Measurements from ENCODE around the gene CA5A.
A peak's percentile ranks its signal among the peaks of the same experiment; 100 is the strongest.

Gene CA5A

DNA sequence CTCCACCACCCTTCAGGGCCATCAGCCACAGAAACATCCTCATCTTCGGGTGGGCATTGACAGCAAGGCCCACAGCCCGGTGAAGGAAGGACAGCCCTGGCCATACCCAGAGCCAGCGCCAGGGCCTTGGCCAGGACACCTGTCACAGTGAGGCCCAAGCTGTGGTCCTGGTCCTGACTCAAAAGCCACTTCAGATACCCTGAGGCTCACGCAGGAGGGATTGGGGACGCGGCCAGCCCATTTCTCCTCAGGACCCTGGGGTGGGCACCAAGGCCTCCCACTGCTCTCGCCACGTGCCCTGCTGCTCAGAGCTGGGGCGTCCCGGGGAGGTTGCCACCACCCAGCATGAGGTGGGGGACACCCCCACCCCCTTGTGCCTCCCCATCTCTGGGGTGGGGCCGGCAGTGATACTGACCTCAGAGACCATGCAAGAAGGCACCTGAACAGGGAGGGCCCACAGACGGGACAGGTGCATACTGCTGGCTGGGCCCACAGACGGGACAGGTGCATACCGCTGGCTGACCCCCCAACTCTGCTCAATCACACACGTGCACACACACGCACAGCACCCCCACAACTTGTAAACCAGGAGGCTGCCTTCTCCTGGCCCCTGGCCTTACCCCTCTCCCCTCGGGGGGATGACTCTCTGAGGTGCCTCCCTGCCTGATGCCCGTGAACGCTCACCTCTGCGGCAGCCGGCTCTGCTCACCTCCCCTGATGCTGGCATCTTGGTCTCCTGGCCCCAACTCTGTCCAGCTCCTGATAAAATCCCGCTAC, 81.2 kb downstream of the CA5A start:
- Histone ChIP-seq H3K4me3 (ENCODE audit: low read length) (no peak overlapping the region), H3K9ac (ENCODE audit: low read depth, low read length) (no peak overlapping the region), H3K36me3 (ENCODE audit: insufficient read depth, low read depth, low read length) (peaks cover 30% of the 10 kb centered on the region), H3K27me3 (ENCODE audit: insufficient read depth, low read length) (no peaks in the 10 kb centered on the region), H3K9me3 (ENCODE audit: insufficient read depth, low read depth, low read length) (no peaks in the 10 kb centered on the region), H3K27ac (ENCODE audit: low read length) (no peak overlapping the region), H3K4me1 (ENCODE audit: insufficient read depth, low read length) (peaks cover 18% of the 10 kb centered on the region)

DNA sequence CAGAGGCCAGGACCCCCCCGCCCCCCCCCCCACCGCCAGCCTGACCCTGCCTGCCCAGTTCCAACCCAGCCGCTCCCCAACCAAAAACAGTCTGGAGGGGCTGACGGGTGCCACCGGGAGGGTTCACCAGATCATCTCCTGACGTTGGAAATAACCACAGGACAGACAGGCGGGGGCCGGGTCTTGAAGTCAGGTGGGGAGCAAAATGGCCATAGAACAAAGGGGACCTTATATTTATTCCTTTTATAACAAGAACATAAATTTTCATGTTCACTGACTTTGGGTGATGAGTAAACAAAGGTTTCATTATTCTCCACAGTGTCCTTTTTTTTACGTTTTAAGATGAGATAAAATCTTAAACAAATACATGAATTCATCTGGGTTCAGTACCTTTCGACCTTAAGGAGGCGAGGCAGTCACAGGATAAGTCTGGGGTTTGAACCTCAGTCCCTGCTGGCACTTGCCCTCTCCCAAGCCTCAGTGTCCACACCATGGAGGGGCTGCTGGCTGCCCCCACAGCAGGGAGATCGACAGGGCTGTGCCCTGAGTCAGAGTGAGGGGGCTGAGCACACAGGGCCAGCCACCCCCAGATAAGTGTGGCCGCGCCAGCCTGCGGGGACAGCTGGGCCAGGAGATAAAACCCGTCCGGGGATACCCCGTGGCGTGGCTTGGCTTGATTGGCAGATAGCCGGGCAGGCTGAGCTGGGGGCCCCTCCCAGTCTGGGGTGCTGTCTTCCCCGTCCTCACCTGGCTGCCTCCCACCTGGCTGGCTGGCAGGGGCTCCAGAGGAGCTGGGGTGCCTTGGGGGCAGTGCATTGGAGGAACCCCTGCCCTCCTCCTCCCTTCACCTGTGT, 82.0 kb downstream of the CA5A start:
- no peak overlapping the region for H3K4me3 ChIP-seq (ENCODE audit: low read length)
- no peaks in the 10 kb centered on the region for H3K27me3 ChIP-seq (ENCODE audit: insufficient read depth, low read length)
- H3K27ac ChIP-seq (ENCODE audit: low read length) = no peak overlapping the region
- no peak overlapping the region for H3K9ac ChIP-seq (ENCODE audit: low read depth, low read length)
- peaks cover 38% of the 10 kb centered on the region for H3K36me3 ChIP-seq (ENCODE audit: insufficient read depth, low read depth, low read length)
- H3K9me3 ChIP-seq (ENCODE audit: insufficient read depth, low read depth, low read length) = no peaks in the 10 kb centered on the region
- H3K4me1 ChIP-seq (ENCODE audit: insufficient read depth, low read length) = peaks cover 18% of the 10 kb centered on the region

DNA sequence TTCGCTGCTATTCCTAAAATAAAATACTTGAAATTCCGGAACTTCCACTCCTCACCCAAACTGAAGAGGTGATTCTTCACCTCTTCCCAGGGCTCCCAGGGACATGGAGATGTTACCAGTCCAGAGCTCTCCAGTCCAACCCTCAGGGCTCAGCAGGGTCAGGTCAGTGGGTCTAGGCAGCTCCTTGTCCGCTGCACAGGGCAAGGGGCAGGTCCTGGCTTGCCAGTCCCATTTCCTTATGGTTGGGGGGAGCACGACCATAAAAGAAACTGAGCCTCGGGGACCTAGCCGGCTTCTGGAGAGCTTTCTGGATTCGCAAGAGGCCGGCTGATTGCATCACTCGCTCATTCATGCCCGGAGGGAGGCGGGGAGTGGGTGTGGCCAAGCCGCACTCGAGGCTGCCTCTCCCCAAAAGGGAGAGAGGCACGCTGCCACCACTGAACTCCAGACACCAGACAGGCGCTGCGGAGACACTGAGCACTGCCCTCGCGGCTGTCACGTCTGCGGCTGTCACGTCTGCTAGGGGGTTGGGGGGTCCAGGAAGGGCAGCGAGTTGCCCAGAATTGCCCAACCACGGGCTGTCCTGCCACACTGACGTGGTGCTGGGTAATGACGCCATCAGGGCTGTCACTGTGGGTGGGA, 82.8 kb downstream of the CA5A start:
- no peak overlapping the region for H3K4me3 ChIP-seq (ENCODE audit: low read length)
- H3K9me3 ChIP-seq (ENCODE audit: insufficient read depth, low read depth, low read length) = no peaks in the 10 kb centered on the region
- peak overlapping the region; percentile 85; the same call in 1 of the 2 replicates for H3K9ac ChIP-seq (ENCODE audit: low read depth, low read length)
- no peaks in the 10 kb centered on the region for H3K27me3 ChIP-seq (ENCODE audit: insufficient read depth, low read length)
- peaks cover 18% of the 10 kb centered on the region for H3K4me1 ChIP-seq (ENCODE audit: insufficient read depth, low read length)
- peak overlapping the region; percentile 76 for H3K27ac ChIP-seq (ENCODE audit: low read length)
- peaks cover 43% of the 10 kb centered on the region for H3K36me3 ChIP-seq (ENCODE audit: insufficient read depth, low read depth, low read length)

DNA sequence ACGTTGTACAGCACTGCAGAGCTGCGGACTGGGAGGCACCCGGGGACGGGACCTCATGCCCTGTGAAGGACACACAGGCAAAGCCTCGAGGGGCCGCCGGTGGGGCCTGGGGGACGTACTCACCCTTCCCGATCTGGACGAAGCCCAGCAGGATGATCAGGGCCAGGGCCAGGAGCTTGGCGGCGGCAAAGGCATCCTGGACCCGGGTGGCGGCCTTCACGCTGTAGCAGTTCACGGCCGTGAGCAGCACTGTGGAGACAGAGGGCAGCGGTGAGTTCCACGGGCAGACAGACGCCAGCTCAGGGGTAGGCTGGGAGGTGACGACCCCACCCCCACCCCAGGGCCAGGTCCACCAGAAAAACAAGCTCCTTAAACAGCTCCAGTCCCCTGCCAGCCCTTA, 84.7 kb downstream of the CA5A start:
- Histone ChIP-seq H3K9ac (ENCODE audit: low read depth, low read length) (peak overlapping the region; percentile 41; the same call in 1 of the 2 replicates), H3K27ac (ENCODE audit: low read length) (no peak overlapping the region), H3K4me3 (ENCODE audit: low read length) (no peak overlapping the region), H3K9me3 (ENCODE audit: insufficient read depth, low read depth, low read length) (no peaks in the 10 kb centered on the region), H3K36me3 (ENCODE audit: insufficient read depth, low read depth, low read length) (peaks cover 50% of the 10 kb centered on the region), H3K27me3 (ENCODE audit: insufficient read depth, low read length) (no peaks in the 10 kb centered on the region), H3K4me1 (ENCODE audit: insufficient read depth, low read length) (peaks cover 18% of the 10 kb centered on the region)

DNA sequence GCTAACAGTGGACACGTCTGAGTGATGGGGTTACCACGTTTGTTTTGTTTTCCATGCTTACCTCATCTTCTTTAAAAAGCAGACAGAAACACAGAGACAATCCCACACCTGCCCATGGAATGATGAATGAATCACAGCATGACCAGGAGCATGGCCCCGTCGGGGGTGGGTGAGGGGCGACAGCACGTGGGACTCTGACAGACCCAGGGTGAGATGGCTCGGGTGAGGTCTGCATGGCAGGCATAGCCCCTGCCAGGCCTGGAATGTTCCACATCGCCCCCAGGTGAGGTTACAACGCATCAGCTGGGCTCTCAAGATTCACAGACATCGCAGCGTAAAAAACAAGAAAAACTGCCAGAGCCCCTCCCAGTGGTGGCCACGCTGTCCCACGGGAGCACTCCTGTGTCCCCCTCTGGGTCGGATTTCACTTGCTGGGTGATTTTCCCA, 85.2 kb downstream of the CA5A start:
- peaks cover 50% of the 10 kb centered on the region for H3K36me3 ChIP-seq (ENCODE audit: insufficient read depth, low read depth, low read length)
- H3K9ac ChIP-seq (ENCODE audit: low read depth, low read length) = no peak overlapping the region
- H3K9me3 ChIP-seq (ENCODE audit: insufficient read depth, low read depth, low read length) = no peaks in the 10 kb centered on the region
- H3K27ac ChIP-seq (ENCODE audit: low read length) = no peak overlapping the region
- H3K27me3 ChIP-seq (ENCODE audit: insufficient read depth, low read length) = no peaks in the 10 kb centered on the region
- no peak overlapping the region for H3K4me3 ChIP-seq (ENCODE audit: low read length)
- peaks cover 18% of the 10 kb centered on the region for H3K4me1 ChIP-seq (ENCODE audit: insufficient read depth, low read length)

DNA sequence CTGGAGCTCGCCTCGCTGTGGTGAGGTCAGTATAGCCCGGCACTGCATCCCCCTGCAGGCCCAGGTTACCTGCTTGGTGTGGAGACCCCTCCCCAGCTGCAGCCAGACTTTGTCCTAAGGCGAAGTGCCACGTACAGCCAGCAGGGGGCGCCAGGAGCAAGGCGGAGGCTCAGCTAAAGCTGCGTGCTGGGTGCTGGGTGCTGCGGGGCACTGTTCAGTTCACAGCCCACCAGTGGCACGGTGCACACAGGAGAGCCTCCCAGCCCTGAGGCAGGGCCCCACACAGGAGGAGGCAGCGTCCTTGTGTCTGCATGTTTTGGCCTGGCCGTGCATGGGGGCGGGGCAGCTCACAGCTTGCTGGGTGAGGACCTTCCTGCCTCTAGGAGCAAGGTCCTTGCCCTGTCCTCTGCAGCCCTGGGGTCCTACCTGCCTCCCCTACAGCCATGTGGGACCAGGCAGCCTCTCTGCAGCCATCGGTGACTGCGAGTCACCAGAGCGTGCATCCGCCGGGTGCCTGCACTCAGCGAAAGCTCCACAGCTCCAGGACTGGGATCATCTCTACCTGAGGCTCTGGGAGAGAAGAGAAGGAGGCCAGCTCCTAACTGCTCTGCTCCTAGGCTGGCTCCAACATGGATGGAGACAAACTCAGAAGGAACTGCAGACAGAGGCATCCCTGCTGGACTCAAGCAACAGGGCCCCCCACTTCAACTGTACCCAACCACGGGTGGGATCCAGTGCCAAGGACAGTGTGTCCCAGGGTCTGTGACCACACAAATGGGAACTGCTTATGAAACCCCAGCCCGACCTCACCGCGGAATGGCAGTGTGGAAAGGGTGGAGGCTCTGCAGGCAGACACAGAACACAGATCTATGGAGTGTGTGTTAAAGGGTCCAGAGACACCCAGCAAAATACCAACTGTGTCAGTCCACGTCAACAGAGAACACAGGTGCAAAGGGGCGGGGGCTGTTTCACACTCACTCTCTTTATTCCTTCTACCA, 86.0 kb downstream of the CA5A start:
- Histone ChIP-seq H3K27ac (ENCODE audit: low read length) (no peak overlapping the region), H3K4me1 (ENCODE audit: insufficient read depth, low read length) (peaks cover 18% of the 10 kb centered on the region), H3K27me3 (ENCODE audit: insufficient read depth, low read length) (no peaks in the 10 kb centered on the region), H3K9me3 (ENCODE audit: insufficient read depth, low read depth, low read length) (no peaks in the 10 kb centered on the region), H3K4me3 (ENCODE audit: low read length) (no peak overlapping the region), H3K9ac (ENCODE audit: low read depth, low read length) (no peak overlapping the region), H3K36me3 (ENCODE audit: insufficient read depth, low read depth, low read length) (peaks cover 50% of the 10 kb centered on the region)

DNA sequence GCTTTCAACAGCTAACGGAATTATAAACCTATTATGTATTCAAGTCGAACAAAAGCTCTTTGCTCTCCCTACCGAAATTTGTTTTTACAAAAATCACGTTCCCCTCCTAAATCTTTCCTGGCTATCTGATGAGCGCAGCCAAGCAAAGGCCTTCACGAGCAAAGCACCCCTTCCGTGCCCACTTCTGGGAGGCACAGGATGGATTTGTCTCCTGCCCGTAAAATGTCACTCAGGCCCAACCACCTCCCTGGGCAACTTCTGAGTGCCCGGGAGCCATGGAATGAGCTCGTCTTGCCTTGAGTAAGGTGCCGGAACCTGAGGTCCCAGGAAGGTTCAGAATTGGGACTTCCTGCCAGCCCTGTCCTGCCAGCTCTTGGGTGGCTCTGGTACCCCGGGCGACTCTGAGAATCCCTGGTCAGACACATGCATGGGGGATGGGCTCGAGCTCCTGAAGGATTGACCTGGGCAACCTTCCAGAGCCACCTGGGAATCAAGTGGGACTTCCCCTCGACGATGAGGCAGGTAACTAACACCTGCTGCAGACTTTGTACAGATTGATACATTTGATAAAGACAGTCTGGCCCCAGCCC, 86.8 kb downstream of the CA5A start:
- H3K27ac ChIP-seq (ENCODE audit: low read length) = no peak overlapping the region
- H3K4me1 ChIP-seq (ENCODE audit: insufficient read depth, low read length) = peaks cover 18% of the 10 kb centered on the region
- no peaks in the 10 kb centered on the region for H3K9me3 ChIP-seq (ENCODE audit: insufficient read depth, low read depth, low read length)
- H3K36me3 ChIP-seq (ENCODE audit: insufficient read depth, low read depth, low read length) = peaks cover 50% of the 10 kb centered on the region
- H3K9ac ChIP-seq (ENCODE audit: low read depth, low read length) = no peak overlapping the region
- H3K27me3 ChIP-seq (ENCODE audit: insufficient read depth, low read length) = no peaks in the 10 kb centered on the region
- H3K4me3 ChIP-seq (ENCODE audit: low read length) = no peak overlapping the region

DNA sequence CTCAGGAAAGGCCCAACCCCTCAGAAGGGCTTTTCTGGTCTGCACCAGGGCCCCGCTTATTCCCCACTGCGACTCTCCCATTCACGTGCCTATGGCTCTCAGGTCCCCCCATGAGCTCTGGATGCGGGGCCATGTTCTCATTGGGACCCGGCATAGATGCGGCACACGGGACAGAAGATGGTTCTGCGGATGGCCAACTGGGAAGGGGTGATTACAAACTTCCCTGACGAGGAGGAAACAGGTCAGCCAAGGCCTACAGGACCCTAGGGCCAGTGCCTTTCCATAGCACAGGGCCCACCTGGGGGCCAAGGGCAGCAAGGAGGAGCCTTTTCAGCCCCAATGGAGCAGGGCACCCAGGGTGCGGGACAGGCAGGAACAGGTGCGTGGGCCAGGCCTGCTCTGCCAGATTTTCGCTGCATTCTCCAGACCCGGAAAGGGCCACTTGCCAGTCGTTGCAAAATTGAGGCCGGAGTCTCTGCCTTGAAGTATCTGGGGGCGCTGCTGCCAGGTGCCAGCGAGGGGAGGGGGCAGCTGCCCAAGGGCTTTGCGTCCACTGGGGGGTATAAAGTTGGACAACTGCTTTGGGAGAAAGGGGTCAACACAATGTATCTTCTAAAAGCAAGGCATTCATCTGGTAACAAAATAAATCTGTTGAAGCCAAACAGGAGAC, 87.5 kb downstream of the CA5A start:
- no peak overlapping the region for H3K27ac ChIP-seq (ENCODE audit: low read length)
- H3K36me3 ChIP-seq (ENCODE audit: insufficient read depth, low read depth, low read length) = peaks cover 50% of the 10 kb centered on the region
- H3K27me3 ChIP-seq (ENCODE audit: insufficient read depth, low read length) = no peaks in the 10 kb centered on the region
- H3K9me3 ChIP-seq (ENCODE audit: insufficient read depth, low read depth, low read length) = no peaks in the 10 kb centered on the region
- no peak overlapping the region for H3K4me3 ChIP-seq (ENCODE audit: low read length)
- peaks cover 16% of the 10 kb centered on the region for H3K4me1 ChIP-seq (ENCODE audit: insufficient read depth, low read length)
- H3K9ac ChIP-seq (ENCODE audit: low read depth, low read length) = no peak overlapping the region

DNA sequence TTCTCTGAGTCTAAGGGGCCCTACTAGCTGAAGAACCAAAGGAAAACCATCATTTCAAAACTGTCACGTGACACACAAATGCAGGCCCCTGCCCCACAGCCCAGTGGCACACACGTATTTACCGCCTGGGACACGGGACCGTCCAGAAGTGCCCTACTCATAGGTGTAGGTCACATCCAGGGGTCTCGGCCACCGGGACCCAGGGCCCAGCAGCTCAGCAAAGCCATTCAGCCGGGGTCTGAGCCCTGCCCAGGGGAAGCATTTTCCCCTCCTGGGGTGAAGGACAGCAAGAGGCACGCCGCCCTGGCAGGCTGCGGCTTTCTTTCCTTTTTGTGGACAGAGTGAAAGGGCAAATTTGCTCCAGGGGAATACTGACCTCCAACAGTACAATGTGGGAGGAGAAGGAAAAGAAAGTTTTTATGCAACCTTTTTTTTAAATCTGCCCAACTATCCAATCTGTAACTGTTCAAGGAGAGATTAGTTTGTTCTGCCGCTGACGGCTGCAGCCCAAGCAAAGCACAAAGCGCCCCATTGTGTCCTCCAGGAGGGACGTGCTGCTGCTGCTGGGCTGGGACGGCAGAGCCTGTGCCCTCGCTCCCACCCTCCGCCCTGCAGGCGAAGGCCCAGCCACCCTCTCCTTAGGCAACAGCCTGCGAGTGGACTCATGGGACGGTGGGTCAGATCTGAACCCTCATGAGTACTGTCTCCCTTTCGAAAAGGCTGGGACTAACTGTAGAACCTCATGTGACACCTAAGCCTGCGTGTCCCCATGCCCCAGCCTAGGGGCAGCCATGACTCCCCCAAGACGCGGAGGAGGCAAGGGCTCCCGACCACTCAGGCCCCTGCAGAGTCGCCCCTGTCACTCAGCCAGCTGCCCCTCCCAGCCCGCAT, 88.3 kb downstream of the CA5A start:
- no peak overlapping the region for H3K27ac ChIP-seq (ENCODE audit: low read length)

DNA sequence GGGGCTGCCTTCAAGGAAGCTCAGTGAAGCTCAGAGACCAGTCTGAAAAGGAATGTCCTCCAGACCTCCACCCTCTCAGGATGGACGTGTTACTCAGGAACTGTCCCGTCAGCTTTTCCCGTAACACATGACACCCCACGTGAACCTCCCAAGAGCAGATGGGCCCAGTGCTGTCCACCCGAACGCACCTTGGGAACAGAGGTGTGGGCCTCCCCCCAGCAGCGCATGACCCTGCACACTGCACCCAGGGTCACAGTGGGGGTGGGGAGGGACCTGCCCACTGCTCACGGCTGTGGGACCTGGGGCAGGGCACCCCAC, 88.9 kb downstream of the CA5A start:
- Histone ChIP-seq H3K27ac (ENCODE audit: low read length) (no peak overlapping the region), H3K4me3 (ENCODE audit: low read length) (no peak overlapping the region), H3K27me3 (ENCODE audit: insufficient read depth, low read length) (no peaks in the 10 kb centered on the region), H3K36me3 (ENCODE audit: insufficient read depth, low read depth, low read length) (peaks cover 49% of the 10 kb centered on the region), H3K4me1 (ENCODE audit: insufficient read depth, low read length) (peaks cover 3% of the 10 kb centered on the region; the same call in 1 of the 2 replicates), H3K9me3 (ENCODE audit: insufficient read depth, low read depth, low read length) (no peaks in the 10 kb centered on the region), H3K9ac (ENCODE audit: low read depth, low read length) (no peak overlapping the region)

More for the DNA sequence above, 88.3 kb downstream of the CA5A start:
- Histone ChIP-seq H3K9me3 (ENCODE audit: insufficient read depth, low read depth, low read length) (no peaks in the 10 kb centered on the region), H3K9ac (ENCODE audit: low read depth, low read length) (no peak overlapping the region), H3K27me3 (ENCODE audit: insufficient read depth, low read length) (no peaks in the 10 kb centered on the region), H3K4me1 (ENCODE audit: insufficient read depth, low read length) (peaks cover 8% of the 10 kb centered on the region), H3K36me3 (ENCODE audit: insufficient read depth, low read depth, low read length) (peaks cover 49% of the 10 kb centered on the region), H3K4me3 (ENCODE audit: low read length) (no peak overlapping the region)
